ENCODE measurements around the gene KRT86.

GRCh38 chr12:52257074-52257551, 17.3 kb upstream of the KRT86 start:
- TF ChIP-seq, protein P1, sequence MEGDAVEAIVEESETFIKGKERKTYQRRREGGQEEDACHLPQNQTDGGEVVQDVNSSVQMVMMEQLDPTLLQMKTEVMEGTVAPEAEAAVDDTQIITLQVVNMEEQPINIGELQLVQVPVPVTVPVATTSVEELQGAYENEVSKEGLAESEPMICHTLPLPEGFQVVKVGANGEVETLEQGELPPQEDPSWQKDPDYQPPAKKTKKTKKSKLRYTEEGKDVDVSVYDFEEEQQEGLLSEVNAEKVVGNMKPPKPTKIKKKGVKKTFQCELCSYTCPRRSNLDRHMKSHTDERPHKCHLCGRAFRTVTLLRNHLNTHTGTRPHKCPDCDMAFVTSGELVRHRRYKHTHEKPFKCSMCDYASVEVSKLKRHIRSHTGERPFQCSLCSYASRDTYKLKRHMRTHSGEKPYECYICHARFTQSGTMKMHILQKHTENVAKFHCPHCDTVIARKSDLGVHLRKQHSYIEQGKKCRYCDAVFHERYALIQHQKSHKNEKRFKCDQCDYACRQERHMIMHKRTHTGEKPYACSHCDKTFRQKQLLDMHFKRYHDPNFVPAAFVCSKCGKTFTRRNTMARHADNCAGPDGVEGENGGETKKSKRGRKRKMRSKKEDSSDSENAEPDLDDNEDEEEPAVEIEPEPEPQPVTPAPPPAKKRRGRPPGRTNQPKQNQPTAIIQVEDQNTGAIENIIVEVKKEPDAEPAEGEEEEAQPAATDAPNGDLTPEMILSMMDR (conservative IDR thresholded peaks at IDR 0.05 in 1 of 2, IDR thresholded peaks at IDR 0.05 in 1 of 2; ENCODE audit: low read depth in 1 of 2, low read length in 2 of 2), result no peak
- no peak for TF ChIP-seq EZH2 (IDR thresholded peaks at IDR 0.05; ENCODE audit: low read length, missing control alignments)
